Neural crest cell (in vitro differentiated cells): ENCODE measurements around the gene CES2. TPM values are rescaled to one million over a fixed set of nuclear protein-coding genes. Genes with fewer than 3 reads are reported as not detected.
"Not testable (repeated sequence)": the region's sequence is repeated elsewhere in the genome, so short reads cannot be mapped to it uniquely, and the experiment has no call there.

ENCODE experiments used
- DNase-seq: peaks from one replicate; pipeline ENCODE4 v3.0.0; 2021; ENCODE audit warnings: low read depth, mixed read lengths, low spot score
- H3K27ac Mint-ChIP-seq: one replicate; pipeline ENCODE4 v1.8.0; 2021; ENCODE audit warnings: mild to moderate bottlenecking, mixed read lengths; ENCODE audit not compliant: unreplicated experiment
- H3K27me3 Mint-ChIP-seq: 2 replicates; pipeline ENCODE4 v1.8.0; 2021; ENCODE audit warnings: low read depth, mild to moderate bottlenecking, mixed read lengths
- H3K36me3 Mint-ChIP-seq: 2 replicates; pipeline ENCODE4 v1.8.0; 2021; ENCODE audit warnings: low read depth, mild to moderate bottlenecking, mixed read lengths
- H3K4me1 Mint-ChIP-seq: 2 replicates; pipeline ENCODE4 v1.8.0; 2021; ENCODE audit warnings: mixed read lengths
- H3K4me3 Mint-ChIP-seq: one replicate; pipeline ENCODE4 v1.8.0; 2021; ENCODE audit warnings: mild to moderate bottlenecking, mixed read lengths
- H3K9me3 Mint-ChIP-seq: 2 replicates; pipeline ENCODE4 v1.8.0; 2021; ENCODE audit warnings: mixed read lengths
- total RNA-seq: library from RNA; stranded (reverse); gene quantifications from 2 replicates; pipeline ENCODE4 v1.2.1, GENCODE V29; 2021
- TF ChIP-seq, protein P1 (sequence below): fragments of 200-600 bp; sonication (generic); conservative IDR thresholded peaks from 2 replicates; pipeline ENCODE4 v1.5.0; 2021; ENCODE audit warnings: antibody characterized with exemption, mild to moderate bottlenecking

CES2 gene
- total RNA-seq, 1 donor from 2014 or later, result 52.5 TPM

DNA sequence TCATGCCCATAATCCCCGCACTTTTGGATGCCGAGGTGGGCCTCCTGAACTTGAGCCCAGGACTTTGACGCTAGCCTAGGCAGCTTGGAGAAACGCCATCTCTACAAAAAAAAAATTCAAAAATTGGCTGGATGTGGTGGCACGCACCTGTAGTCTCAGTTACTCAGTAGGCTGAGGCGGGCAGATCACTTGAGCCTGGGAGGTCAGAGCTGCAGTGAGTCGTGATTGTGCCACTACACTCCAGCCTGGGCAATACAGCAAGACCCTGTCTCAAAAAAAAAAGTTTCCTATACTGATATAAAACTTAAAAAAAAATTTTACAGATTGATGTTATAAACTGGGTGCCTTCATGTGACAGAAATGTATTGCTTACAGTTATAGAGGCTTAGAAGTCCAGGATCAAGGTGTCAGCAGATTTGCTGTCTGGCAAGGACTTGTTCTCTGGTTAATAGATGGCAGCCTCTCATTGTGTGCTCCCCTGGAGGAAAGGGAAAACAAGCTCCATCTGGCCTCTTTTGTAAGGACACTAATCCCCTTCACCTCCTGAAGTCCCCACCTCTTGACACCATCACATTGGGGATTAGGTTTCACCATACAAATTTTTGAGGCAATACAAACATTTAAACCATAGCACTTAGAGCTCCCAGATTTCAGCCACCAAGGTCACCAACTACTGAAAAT is 17.3 kb downstream of the CES2 start:
- no peaks in the 10 kb centered on the region for H3K9me3 Mint-ChIP-seq
- H3K4me1 Mint-ChIP-seq, result no peaks in the 10 kb centered on the region
- H3K27ac Mint-ChIP-seq, result no peak overlapping the region

DNA sequence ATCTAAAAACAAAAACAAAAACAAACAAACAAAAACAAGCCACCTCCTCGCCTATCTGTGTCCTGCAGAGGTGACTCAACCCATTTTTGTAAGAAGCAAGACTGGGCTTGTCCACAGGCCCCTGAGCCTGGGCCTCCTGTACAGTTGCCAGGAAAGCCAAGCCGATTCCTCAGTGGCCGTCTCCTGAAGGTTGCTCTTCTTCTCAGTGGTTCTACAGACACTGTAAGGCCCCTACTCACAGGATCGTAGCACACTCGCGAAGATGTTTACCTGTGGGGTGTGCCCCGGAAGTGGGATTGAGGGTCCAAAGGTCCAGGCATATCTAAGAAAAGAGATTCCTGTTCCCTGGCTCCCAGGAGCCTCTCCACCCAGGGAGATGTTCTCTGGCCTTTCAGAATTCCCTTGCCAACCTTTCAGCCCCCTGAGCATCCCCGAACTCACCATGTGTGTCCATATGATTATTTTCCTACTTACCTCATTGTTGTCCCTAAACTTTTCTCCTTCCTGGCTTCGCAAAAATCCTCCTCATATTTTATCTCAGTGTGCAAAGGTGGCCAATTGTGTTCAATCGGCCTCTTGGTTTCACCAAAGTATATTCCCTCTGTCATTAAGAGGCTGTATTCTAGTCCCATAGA is 18.3 kb downstream of the CES2 start:
- no peak overlapping the region for H3K27ac Mint-ChIP-seq

More for the DNA sequence above, 17.3 kb downstream of the CES2 start:
- Mint-ChIP-seq H3K36me3 (no peaks in the 10 kb centered on the region), H3K4me3 (no peak overlapping the region), H3K27me3 (peaks cover 45% of the 10 kb centered on the region)
- DNase-seq, result no peak
- TF ChIP-seq, protein P1, sequence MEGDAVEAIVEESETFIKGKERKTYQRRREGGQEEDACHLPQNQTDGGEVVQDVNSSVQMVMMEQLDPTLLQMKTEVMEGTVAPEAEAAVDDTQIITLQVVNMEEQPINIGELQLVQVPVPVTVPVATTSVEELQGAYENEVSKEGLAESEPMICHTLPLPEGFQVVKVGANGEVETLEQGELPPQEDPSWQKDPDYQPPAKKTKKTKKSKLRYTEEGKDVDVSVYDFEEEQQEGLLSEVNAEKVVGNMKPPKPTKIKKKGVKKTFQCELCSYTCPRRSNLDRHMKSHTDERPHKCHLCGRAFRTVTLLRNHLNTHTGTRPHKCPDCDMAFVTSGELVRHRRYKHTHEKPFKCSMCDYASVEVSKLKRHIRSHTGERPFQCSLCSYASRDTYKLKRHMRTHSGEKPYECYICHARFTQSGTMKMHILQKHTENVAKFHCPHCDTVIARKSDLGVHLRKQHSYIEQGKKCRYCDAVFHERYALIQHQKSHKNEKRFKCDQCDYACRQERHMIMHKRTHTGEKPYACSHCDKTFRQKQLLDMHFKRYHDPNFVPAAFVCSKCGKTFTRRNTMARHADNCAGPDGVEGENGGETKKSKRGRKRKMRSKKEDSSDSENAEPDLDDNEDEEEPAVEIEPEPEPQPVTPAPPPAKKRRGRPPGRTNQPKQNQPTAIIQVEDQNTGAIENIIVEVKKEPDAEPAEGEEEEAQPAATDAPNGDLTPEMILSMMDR, result no peak

DNA sequence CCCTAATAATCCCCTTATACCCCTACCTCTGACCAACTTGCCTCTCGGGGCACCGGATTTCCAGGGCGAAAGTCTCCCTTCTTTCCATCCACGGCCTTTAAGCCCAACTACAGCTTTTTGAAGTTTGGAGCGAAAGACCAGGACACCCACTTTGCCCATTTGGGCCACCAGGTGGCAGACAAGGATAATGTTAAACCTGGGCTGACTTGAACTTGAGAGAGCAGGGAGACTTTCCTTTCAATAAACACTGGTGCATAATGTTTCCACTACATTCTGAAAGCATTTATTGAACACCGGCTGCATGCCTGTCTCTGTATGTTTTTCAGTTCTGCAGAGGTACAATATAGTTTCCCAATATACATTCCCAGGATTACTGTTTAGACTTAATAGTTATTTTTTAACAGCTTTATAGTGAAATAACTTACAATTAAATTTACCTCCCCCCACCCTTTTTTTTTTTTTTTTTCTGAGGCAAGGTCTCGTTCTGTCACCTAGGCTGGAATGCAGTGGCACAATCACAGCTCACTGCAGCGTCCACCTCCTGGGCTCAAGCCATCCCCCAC is 18.9 kb downstream of the CES2 start:
- TF ChIP-seq, protein P1, result peak; percentile 83
- no peaks in the 10 kb centered on the region for H3K36me3 Mint-ChIP-seq
- no peaks in the 10 kb centered on the region for H3K9me3 Mint-ChIP-seq
- peaks cover 60% of the 10 kb centered on the region for H3K27me3 Mint-ChIP-seq
- no peak overlapping the region for H3K27ac Mint-ChIP-seq
- H3K4me1 Mint-ChIP-seq, result no peaks in the 10 kb centered on the region
- peak; percentile 70 for DNase-seq
- peak overlapping the region; percentile 5 for H3K4me3 Mint-ChIP-seq

More for the DNA sequence above, 18.3 kb downstream of the CES2 start:
- no peak for DNase-seq
- no peaks in the 10 kb centered on the region for H3K9me3 Mint-ChIP-seq
- H3K4me1 Mint-ChIP-seq, result no peaks in the 10 kb centered on the region
- H3K36me3 Mint-ChIP-seq, result no peaks in the 10 kb centered on the region
- TF ChIP-seq, protein P1, result no peak
- H3K27me3 Mint-ChIP-seq, result peaks cover 55% of the 10 kb centered on the region
- peak overlapping the region; percentile 5 for H3K4me3 Mint-ChIP-seq

DNA sequence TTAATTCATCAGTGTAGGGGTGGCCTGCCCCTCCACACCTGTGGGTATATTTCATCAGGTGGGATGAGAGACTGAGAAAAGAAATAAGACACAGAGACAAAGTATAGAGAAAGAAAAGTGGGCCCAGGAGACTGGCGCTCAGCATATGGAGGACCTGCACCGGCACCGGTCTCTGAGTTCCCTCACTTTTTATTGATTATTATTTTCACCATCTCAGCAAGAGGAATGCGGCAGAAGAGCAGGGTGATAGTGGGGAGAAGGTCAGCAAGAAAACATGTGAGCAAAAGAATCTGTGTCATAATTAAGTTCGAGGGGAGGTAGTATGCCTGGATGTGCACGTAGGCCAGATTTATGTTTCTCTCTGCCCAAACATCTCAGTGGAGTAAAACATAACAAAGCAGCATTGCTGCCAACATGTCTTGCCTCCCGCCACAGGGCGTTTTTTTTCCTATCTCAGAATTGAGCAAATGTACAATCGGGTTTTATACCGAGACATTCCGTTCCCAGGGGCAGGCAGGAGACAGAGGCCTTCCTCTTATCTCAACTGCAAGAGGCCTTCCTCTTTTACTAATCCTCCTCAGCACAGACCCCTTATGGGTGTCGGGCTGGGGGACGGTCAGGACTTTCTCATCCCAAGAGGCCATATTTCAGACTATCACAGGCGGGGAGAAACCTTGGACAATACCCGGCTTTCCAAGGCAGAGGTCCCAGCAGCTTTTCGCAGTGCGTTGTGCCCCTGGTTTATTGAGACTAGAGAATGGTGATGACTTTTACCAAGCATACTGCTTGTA is 20.2 kb downstream of the CES2 start:
- H3K27me3 Mint-ChIP-seq, result peaks cover 53% of the 10 kb centered on the region
- not testable (repeated sequence) for H3K27ac Mint-ChIP-seq, H3K4me3 Mint-ChIP-seq, H3K36me3 Mint-ChIP-seq, H3K9me3 Mint-ChIP-seq, DNase-seq, H3K4me1 Mint-ChIP-seq

DNA sequence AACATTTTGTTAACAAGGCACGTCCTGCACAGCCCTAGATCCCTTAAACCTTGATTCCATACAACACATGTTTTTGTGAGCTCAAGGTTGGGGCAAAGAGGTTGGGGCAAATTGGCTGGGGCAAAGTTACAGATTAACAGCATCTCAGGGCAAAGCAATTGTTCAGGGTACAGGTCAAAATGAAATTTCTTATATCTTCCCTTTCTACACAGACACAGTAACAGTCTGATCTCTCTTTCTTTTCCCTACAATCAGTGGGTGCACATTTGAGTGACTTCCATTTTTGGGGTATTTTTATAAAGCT is 20.8 kb downstream of the CES2 start:
- DNase-seq, H3K27ac Mint-ChIP-seq, H3K9me3 Mint-ChIP-seq, H3K4me3 Mint-ChIP-seq, H3K4me1 Mint-ChIP-seq, H3K36me3 Mint-ChIP-seq: not testable (repeated sequence)
- peaks cover 51% of the 10 kb centered on the region for H3K27me3 Mint-ChIP-seq

DNA sequence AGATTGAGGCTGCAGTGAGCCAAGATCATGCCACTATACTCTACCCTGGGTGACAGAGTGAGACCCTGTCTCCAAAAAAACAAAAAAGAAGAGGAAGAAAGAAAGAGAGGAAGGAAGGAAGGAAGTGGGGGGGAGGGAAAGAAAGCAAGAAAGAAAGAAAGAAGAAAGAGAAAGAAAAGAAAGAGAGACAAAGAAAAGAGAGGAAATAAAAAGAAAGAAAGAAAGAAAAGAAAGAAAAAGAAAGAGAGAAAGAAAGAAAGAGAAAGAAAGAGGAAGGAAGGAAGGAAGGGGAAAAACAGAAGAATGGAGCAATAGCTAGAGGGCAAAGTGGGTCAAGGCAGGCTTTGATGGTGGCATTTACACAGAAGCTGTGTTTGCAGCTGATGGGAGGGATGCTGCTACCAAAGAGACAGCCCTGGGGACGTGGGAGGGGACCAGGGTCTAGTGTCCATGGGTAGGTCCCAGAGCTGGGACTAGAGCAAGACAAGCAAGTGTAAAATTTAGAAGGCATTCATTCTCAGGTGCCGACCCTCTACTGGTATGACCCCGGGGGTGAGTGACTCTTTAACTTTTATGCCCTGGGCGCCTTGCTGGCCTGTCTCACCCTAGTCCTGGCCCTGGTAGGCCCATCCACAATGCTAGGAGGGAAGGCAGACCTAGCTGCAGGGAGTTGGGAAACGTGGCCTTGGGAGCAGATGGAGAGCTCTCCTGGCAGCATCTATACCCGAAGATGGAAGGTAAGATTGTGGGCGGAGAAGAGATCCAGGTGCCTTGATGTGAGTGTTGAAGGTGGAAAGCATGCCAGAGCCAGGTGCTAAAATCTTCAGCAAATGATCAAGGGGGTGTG is 23.8 kb downstream of the CES2 start:
- no peak overlapping the region for H3K4me3 Mint-ChIP-seq
- no peak overlapping the region for H3K27ac Mint-ChIP-seq
- peaks cover 5% of the 10 kb centered on the region for H3K4me1 Mint-ChIP-seq
- DNase-seq, result no peak
- peaks cover 33% of the 10 kb centered on the region for H3K27me3 Mint-ChIP-seq
- TF ChIP-seq, protein P1, result no peak
- H3K9me3 Mint-ChIP-seq, result no peaks in the 10 kb centered on the region
- no peaks in the 10 kb centered on the region for H3K36me3 Mint-ChIP-seq
